Peyer's patch (tissue), 4 donors: ENCODE data around the gene ILDR2. TPM values are rescaled to one million over a fixed set of nuclear protein-coding genes. Genes with fewer than 3 reads are reported as not detected.

ENCODE experiments used
- DNase-seq, 3 donors: peaks; one replicate each; pipeline ENCODE4 v3.0.0-alpha.2; 2017 to 2019
- H3K27ac ChIP-seq, 4 donors: fragments of 200-600 bp; sonication (generic); one replicate each; pipeline ENCODE4 v1.5.1; 2016 to 2019
- H3K27me3 ChIP-seq, 2 donors: fragments of 200-600 bp; sonication (generic); one replicate each; pipeline ENCODE4 v1.5.1; 2019
- H3K36me3 ChIP-seq, 3 donors: fragments of 200-600 bp; sonication (generic); one replicate each; pipeline ENCODE4 v1.5.1; 2016 to 2019
- H3K4me1 ChIP-seq, 4 donors: fragments of 200-600 bp; sonication (generic); one replicate each; pipeline ENCODE4 v1.5.1; 2016 to 2019
- H3K4me3 ChIP-seq, 4 donors: fragments of 200-600 bp; sonication (generic); 1 replicate in 3 of 4; 2 replicates in 1 of 4; pipeline ENCODE4 v1.5.1; 2016 to 2019; ENCODE audit warnings: mild to moderate bottlenecking in 1 of 4
- H3K9me3 ChIP-seq, 4 donors: fragments of 200-600 bp; sonication (generic); one replicate each; pipeline ENCODE4 v1.5.1; 2016 to 2019; ENCODE audit warnings: mild to moderate bottlenecking in 1 of 4
- POLR2A ChIP-seq, 2 donors: fragments of 450-650 bp; IDR thresholded peaks; one replicate each; pipeline ENCODE4 v1.5.1; 2017; ENCODE audit warnings: antibody characterized with exemption in 2 of 2, mild to moderate bottlenecking in 2 of 2, moderate library complexity in 2 of 2
- total RNA-seq, 4 donors: library from RNA; depleted of rRNA; stranded (reverse); fragments of >200 nt; gene quantifications; one replicate each; pipeline ENCODE4 v1.1.0, GENCODE V29; 2016
- TF ChIP-seq, protein P1 (sequence below), 6 experiments: fragments of 450-650 bp in 4 of 6; fragments of 200-600 bp in 2 of 6; sonication (generic) in 1 of 6; IDR thresholded peaks; one replicate each; pipeline ENCODE4 v1.5.1; 2017 to 2019; ENCODE audit warnings: antibody characterized with exemption in 6 of 6, mild to moderate bottlenecking in 3 of 6, moderate library complexity in 1 of 6

Gene ILDR2
- total RNA-seq, 4 donors from 2014 or later, result 0.67 to 2.1 (median 1.6) TPM

DNA sequence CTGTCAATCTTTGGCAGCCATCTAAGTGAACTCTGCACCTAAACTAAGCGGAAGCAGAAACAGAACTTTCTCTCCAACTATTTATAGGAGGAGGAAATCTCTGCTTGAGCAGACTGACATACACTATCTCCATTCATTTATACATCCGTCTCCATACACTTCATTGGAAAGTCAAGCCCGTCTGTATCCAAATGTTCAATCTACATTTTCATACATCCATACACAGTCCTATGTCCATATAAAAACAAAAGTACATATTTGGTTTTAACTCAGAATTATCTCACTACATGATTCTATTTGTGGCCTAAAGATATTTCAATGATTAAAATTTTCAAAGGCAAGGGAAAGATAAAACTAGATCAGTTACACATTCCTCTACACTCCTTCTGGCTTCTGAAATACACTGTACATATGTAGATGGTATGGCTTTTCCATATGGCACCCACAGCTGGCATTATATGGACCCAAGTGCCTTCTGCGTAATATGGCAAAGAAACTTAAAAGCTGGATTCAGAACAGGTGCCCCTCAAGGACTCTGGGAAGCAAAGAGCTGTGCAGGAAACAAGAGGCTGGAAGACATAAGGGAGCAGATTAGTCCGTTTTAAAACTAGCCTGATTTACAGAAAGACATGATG lies 35.5 kb downstream of the ILDR2 start:
- H3K4me3 ChIP-seq, result no peak overlapping the region
- H3K27me3 ChIP-seq, result no peaks in the 10 kb centered on the region
- H3K4me1 ChIP-seq, result no peaks in the 10 kb centered on the region
- TF ChIP-seq, protein P1, sequence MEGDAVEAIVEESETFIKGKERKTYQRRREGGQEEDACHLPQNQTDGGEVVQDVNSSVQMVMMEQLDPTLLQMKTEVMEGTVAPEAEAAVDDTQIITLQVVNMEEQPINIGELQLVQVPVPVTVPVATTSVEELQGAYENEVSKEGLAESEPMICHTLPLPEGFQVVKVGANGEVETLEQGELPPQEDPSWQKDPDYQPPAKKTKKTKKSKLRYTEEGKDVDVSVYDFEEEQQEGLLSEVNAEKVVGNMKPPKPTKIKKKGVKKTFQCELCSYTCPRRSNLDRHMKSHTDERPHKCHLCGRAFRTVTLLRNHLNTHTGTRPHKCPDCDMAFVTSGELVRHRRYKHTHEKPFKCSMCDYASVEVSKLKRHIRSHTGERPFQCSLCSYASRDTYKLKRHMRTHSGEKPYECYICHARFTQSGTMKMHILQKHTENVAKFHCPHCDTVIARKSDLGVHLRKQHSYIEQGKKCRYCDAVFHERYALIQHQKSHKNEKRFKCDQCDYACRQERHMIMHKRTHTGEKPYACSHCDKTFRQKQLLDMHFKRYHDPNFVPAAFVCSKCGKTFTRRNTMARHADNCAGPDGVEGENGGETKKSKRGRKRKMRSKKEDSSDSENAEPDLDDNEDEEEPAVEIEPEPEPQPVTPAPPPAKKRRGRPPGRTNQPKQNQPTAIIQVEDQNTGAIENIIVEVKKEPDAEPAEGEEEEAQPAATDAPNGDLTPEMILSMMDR (IDR thresholded peaks at IDR 0.05), result no peak
- TF ChIP-seq POLR2A (IDR thresholded peaks at IDR 0.05), result no peak
- no peaks in the 10 kb centered on the region for H3K9me3 ChIP-seq
- no peaks in the 10 kb centered on the region for H3K36me3 ChIP-seq
- no peak for DNase-seq
- no peak overlapping the region for H3K27ac ChIP-seq

DNA sequence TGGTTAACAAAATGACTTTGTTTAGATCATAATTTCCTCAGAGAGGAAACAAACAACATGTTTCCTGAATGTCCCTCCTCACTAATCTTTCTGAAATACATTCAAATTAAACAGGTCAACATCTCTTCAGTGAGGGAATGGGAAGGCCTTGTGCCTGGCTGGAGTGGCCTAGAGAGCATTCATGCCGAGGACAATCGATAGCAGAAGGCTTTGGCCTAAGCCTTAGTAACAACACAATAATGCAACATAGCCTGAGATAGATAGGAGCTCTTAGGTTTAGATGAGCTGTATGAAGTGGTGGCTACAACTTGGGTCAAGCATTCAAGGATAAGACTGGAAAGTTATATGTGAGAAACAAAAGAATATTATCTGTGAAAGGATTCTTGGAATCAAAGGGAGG lies 37.4 kb downstream of the ILDR2 start:
- Histone ChIP-seq H3K27ac (no peak overlapping the region), H3K4me1 (no peaks in the 10 kb centered on the region), H3K9me3 (no peaks in the 10 kb centered on the region), H3K36me3 (no peaks in the 10 kb centered on the region), H3K27me3 (no peaks in the 10 kb centered on the region), H3K4me3 (no peak overlapping the region)
- TF ChIP-seq, protein P1 (IDR thresholded peaks at IDR 0.05), result no peak
- no peak for TF ChIP-seq POLR2A (IDR thresholded peaks at IDR 0.05)
- DNase-seq, result no peak

DNA sequence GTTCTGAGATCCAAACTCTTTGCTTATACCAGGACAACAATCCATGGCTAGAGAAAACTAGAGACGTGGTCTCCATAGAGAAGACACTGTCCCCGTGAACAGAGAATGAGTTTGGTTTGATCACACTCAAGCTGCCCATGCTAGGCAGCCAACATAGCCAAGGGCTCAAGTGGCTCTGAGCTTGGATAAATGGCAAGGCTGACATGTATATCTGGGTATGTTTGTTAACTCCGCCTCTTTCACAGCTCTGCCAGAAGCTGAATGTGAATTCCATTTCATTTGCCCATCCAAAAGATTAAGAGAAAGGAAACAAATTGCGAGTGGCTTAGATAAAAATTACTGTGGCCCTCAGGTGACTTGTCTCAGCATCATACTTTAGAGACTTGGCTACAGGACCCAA lies 38.0 kb downstream of the ILDR2 start:
- H3K4me3 ChIP-seq, result no peak overlapping the region
- no peak for TF ChIP-seq POLR2A (IDR thresholded peaks at IDR 0.05)
- TF ChIP-seq, protein P1 (IDR thresholded peaks at IDR 0.05), result no peak
- no peaks in the 10 kb centered on the region for H3K27me3 ChIP-seq
- no peaks in the 10 kb centered on the region for H3K9me3 ChIP-seq
- H3K36me3 ChIP-seq, result no peaks in the 10 kb centered on the region
- no peak overlapping the region for H3K27ac ChIP-seq
- no peak for DNase-seq
- no peaks in the 10 kb centered on the region for H3K4me1 ChIP-seq

DNA sequence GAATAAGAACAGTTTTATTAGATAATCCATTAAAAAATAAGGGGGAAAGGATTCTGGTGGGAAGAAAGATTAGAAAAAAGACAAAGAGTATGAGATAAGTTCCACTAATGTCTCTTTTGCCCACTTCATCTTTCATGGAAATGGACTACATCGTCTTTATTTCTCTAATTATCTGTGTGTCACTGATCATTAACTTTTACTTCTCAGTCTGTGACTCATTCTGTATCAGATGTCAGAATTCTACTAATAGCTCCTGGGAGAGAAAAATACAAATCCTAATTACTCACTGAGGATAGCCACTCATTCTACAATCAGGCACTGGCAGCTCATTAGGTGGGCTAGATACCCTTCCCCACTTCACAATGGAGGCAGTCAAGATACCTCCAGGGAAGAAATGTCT lies 41.7 kb downstream of the ILDR2 start:
- Histone ChIP-seq H3K4me3 (no peak overlapping the region), H3K9me3 (no peaks in the 10 kb centered on the region), H3K27ac (no peak overlapping the region), H3K27me3 (no peaks in the 10 kb centered on the region), H3K36me3 (no peaks in the 10 kb centered on the region), H3K4me1 (no peaks in the 10 kb centered on the region)
- DNase-seq, result no peak
- no peak for TF ChIP-seq POLR2A (IDR thresholded peaks at IDR 0.05)
- TF ChIP-seq, protein P1 (IDR thresholded peaks at IDR 0.05), result no peak

DNA sequence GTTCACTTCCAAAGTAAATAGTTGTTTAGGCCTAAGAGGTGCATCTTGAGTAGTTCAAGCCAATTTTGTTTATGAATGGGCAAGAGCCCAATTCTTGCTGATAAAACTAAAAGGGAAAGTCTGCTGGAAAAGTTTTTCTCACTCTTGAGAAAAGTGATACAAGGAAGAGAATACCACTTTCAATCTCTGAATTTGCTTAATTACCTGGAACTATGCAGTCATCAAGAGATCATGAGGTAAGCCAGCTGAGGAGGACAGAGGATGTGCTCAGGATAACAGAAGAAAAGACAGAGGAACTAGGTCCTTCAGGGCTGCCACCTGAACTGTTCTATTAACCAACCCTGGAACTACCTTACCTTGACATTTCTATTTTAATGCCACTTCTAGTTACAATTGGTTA lies 42.2 kb downstream of the ILDR2 start:
- H3K4me1 ChIP-seq, result no peaks in the 10 kb centered on the region
- no peak overlapping the region for H3K27ac ChIP-seq
- H3K9me3 ChIP-seq, result no peaks in the 10 kb centered on the region
- no peak for DNase-seq
- TF ChIP-seq, protein P1 (IDR thresholded peaks at IDR 0.05), result no peak
- TF ChIP-seq POLR2A (IDR thresholded peaks at IDR 0.05), result no peak
- H3K27me3 ChIP-seq, result no peaks in the 10 kb centered on the region
- H3K36me3 ChIP-seq, result no peaks in the 10 kb centered on the region
- no peak overlapping the region for H3K4me3 ChIP-seq

DNA sequence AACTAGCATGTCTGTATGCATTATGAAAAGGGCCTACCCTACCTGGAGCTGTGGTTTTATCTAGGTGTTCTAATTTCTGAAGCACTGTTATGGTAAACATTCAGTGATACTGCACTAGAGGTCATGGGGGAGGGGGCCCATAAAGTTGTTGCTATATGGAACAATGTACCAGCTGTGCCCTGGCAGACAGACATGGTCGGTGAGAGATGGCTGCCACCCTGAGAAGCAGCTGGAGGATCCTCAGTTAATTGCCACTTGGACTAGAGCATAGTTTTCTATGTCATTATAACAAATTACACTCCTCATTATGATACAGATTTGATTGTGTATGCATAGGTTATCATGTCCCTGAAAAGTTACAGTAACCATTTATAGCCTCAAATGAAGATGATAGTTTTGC lies 45.4 kb downstream of the ILDR2 start:
- TF ChIP-seq, protein P1 (IDR thresholded peaks at IDR 0.05), result no peak
- TF ChIP-seq POLR2A (IDR thresholded peaks at IDR 0.05), result no peak
- Histone ChIP-seq H3K4me3 (no peak overlapping the region), H3K27ac (no peak overlapping the region), H3K4me1 (no peaks in the 10 kb centered on the region), H3K36me3 (no peaks in the 10 kb centered on the region), H3K9me3 (no peaks in the 10 kb centered on the region), H3K27me3 (no peaks in the 10 kb centered on the region)
- no peak for DNase-seq
